ENCODE measurements around the gene KIF25. TPM values are rescaled to one million over a fixed set of nuclear protein-coding genes. Genes with fewer than 3 reads are reported as not detected.
A peak's percentile ranks its signal among the peaks of the same experiment; 100 is the strongest.

Gene KIF25
- total RNA-seq, 3 donors from 2014 or later, result 0.14 to 1.1 (median 0.41) TPM

- DNase-seq (peak in 1 of 3 donors; percentile 0), ATAC-seq (no peak)
- intact Hi-C loops (cut with DNase I, micrococcal nuclease), result no loop called here
- no peaks in the 10 kb centered on the region for H3K9me3 ChIP-seq
- H3K36me3 ChIP-seq (ENCODE audit: low read depth), result no peaks in the 10 kb centered on the region
- no peak overlapping the region for H3K4me3 ChIP-seq
- peaks cover 16% of the 10 kb centered on the region for H3K4me1 ChIP-seq (ENCODE audit: low read depth)
- no peak for TF ChIP-seq CTCF (IDR thresholded peaks at IDR 0.05)
Measured at GRCh38 chr6:168021581-168021980, 24.1 kb downstream of the KIF25 start.

- Histone ChIP-seq H3K36me3 (ENCODE audit: low read depth) (no peaks in the 10 kb centered on the region), H3K9me3 (no peaks in the 10 kb centered on the region), H3K4me3 (no peak overlapping the region), H3K4me1 (ENCODE audit: low read depth) (peaks cover 13% of the 10 kb centered on the region)
- DNase-seq, result peak in 1 of 3 donors; percentile 11
- ATAC-seq, result peak; percentile 25
- intact Hi-C loops (cut with DNase I, micrococcal nuclease), result no loop called here
- no peak for TF ChIP-seq CTCF (IDR thresholded peaks at IDR 0.05)
Measured at GRCh38 chr6:168022488-168023321, 25.2 kb downstream of the KIF25 start.

GRCh38 chr6:168024951-168025510 lies 27.6 kb downstream of the KIF25 start:
- no peak overlapping the region for H3K4me3 ChIP-seq
- peaks cover 13% of the 10 kb centered on the region for H3K4me1 ChIP-seq (ENCODE audit: low read depth)
- TF ChIP-seq CTCF (IDR thresholded peaks at IDR 0.05), result no peak
- H3K36me3 ChIP-seq (ENCODE audit: low read depth), result no peaks in the 10 kb centered on the region
- H3K9me3 ChIP-seq, result no peaks in the 10 kb centered on the region
- ATAC-seq (no peak), DNase-seq (no peak)
- intact Hi-C loops (cut with DNase I, micrococcal nuclease), result no loop called here

- intact Hi-C loops (cut with DNase I, micrococcal nuclease), result no loop called here
Measured at GRCh38 chr6:168025831-168026710, 28.6 kb downstream of the KIF25 start.

More at GRCh38 chr6:168025831-168026710, 28.6 kb downstream of the KIF25 start:
- Histone ChIP-seq H3K4me1 (ENCODE audit: low read depth) (peaks cover 13% of the 10 kb centered on the region), H3K4me3 (no peak overlapping the region), H3K36me3 (ENCODE audit: low read depth) (no peaks in the 10 kb centered on the region), H3K9me3 (no peaks in the 10 kb centered on the region)
- no peak for TF ChIP-seq CTCF (IDR thresholded peaks at IDR 0.05)
- ATAC-seq (no peak), DNase-seq (no peak)

All from mucosa of descending colon (tissue), 3 donors.